Stimulated activated CD8-positive, alpha-beta memory T cell treated with anti-CD3 and anti-CD28 coated beads, Interleukin-15, amount 100 ng/mL, for 4 hours (primary cell): ENCODE data around the gene SLC13A3.

Experiments
- DNase-seq, 2 donors: peaks; one replicate each; pipeline ENCODE4 v3.0.0-alpha.2; 2020; ENCODE audit warnings: low read depth in 2 of 2

The SLC13A3 gene

DNA sequence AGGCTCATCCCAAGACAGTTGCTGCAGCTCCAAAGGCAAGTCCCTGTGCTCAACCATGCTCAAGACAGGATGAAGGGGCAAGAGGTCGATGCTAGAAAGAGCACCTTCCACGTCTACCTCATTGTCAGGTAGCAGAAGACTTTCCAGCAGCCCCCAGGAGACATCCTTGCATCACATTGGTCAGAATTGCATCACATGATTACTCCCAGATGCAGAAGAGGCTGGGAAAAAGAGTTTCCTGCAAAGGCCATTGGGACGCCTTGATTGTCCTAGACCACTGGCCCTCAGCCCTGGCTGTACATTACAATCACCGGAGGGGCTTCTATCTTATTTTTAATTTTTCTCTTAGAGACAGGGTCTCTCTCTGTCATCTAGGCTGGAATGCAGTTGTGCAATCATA is 120.6 kb downstream of the SLC13A3 start:
- DNase-seq = no peak

DNA sequence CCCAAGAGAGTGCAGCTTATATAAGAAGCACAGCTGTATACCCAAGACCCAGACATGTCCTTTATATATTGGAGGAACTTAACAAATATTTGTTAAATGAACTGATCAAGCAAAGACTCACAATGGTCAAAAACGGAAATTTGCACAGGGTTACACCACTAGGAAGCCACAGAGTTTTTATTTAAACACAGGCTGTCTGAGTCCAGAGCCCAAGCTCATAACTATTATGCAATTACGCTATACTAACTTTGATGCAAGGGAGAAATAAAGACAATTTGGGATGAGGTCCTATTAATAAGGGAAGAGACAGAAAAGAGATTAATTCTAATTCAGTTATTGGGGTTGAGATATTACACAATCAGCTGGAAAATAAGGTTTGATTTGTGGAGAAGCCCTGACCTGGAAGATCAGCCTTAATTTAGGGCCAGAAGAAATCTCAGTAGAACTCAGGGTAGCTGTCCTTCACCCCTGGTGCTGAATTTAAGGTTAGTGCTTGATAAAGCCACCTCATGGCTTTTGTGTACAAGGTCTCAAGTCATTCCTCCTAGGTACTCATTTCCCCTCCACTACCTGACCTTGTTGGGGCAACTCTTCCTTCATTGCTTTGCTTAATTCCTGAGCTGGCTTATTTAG is 127.4 kb downstream of the SLC13A3 start:
- DNase-seq = no peak

- DNase-seq = no peak
Observed at GRCh38 chr20:46523108-46523507, 128.2 kb downstream of the SLC13A3 start.

GRCh38 chr20:46520976-46521579 is 130.2 kb downstream of the SLC13A3 start:
- DNase-seq = peak in 1 of 2 donors; percentile 10

- DNase-seq = no peak
Observed at GRCh38 chr20:46520540-46520939, 130.7 kb downstream of the SLC13A3 start.

DNA sequence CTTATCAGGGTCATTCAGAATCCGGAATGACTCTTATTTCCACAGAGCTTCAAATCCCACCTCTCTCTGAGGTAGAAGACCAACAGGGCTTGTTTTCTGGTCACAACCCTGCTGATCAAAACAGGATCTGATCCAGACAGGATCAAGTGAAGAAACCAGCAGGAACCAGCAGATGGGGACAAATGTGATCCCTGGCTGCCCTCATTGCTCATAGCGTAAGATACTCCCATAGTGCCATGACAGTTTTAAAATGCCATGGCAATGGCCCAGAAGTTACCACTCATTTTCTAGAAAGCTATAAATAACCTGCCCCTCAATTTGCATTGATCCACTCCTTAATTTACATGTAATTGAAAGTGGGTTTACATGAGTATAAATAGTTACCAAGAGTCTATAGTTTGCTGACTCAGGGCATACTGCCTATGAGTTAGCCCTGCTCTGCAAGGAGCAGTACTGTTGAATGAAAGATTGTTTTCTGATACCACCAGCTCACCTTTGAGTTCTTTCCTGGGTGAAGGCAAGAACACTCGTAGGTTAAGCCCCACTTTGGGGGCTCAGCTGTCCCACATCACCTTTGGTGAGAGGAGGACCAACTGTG is 131.7 kb downstream of the SLC13A3 start:
- DNase-seq = no peak

DNA sequence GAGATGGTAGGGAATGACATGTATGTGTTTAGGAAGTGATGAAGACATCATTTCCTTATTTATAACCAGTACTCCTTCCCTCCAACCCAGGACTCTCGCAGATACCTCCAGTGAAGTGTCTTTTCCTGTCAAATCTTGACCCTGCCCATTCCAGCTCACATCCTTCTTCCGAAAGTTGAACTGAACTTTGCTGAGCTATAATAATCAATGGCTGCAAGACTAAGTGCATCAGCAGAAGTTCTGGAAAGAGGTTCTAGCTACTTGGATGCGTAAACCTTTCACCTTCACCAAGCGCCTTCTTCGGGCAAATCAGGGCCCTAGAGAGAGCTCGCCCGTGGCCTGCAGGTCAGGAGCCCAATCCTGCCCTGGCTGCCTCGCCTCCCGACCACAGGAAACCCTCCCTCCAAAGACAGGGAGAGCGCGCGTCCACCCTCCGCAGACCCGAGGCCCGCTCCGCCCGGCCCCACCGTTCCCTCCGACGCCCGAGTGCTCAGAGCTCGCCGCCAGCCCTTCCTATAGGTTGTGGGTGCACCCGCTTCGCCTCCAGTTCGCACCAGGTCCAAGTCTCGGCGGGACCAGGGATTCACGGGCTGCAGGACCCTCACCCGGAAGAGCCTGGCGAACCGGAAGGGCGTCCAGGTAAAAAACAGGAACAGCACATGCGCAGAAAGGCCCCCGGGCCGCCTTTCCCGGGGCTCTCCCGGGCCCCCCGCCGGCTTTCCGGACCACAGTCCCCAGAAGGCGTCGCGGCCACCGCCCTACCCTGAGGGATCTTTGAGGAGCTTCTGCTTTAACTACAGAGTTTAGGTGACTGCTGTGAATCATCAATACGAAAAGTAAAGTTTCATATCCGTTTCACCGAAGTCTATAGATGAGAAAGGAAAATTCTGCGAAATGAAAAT is 138.1 kb downstream of the SLC13A3 start, which contains the start of gene ZNF334:
ZNF334 (minus strand) TSS at position 617 of the 902 bp plus-strand sequence. CDS start 1,457 bp downstream, outside the sequence.
- DNase-seq = no peak

DNA sequence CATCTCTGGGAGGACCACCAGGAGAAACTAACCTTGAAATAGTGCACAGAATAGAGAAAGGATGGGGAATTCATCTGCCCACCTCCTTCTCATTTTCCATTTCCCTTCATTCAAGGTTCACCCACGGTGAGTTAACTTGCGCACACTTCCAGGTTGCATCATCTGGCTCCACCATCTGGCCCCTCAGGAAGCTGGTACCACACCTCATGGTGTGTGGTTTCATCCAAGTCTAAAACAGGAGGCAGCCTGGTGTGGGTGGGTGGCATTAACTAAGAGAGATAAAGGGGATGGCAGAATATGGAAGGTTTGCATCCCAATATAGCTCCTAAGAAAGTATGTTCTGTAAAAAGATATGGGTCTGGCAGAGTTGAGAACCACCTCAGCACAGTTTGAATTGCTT is 141.7 kb downstream of the SLC13A3 start:
- no peak for DNase-seq
